SK-N-SH treated with all-trans-retinoic acid at 6 μM for 48 hours (cell line): Measurements from ENCODE around the gene MSRB3.

ENCODE experiments used
- ATAC-seq: fragments of 200-7000 bp; cut with Tn5 transposase; 3 replicates; pipeline ENCODE4 v1.9.1; 2020; ENCODE audit warnings: mild to moderate bottlenecking, moderate library complexity
- ARNTL ChIP-seq: fragments of 450-650 bp; formaldehyde crosslinking; IDR thresholded peaks from 2 replicates; pipeline ENCODE4 v1.5.0; 2020; ENCODE audit warnings: low read depth, mild to moderate bottlenecking, moderate library complexity, borderline replicate concordance
- BACH2 ChIP-seq: fragments of 250-450 bp; sonication (Bioruptor Pico); IDR thresholded peaks from 2 replicates; pipeline ENCODE4 v1.9.0; 2021; ENCODE audit warnings: mild to moderate bottlenecking, borderline replicate concordance
- ISL1 ChIP-seq: fragments of 250-450 bp; sonication (Bioruptor Pico); IDR thresholded peaks from 2 replicates; pipeline ENCODE4 v2.1.2; 2022; ENCODE audit warnings: mild to moderate bottlenecking, moderate library complexity
- OSR1 ChIP-seq: fragments of 250-450 bp; sonication (Bioruptor Pico); IDR thresholded peaks from 2 replicates; pipeline ENCODE4 v1.8.0; 2022; ENCODE audit warnings: moderate library complexity, mild to moderate bottlenecking, inconsistent platforms
- RARB ChIP-seq: fragments of 250-450 bp; sonication (Bioruptor Pico); IDR thresholded peaks from 2 replicates; pipeline ENCODE4 v1.8.0; 2021; ENCODE audit warnings: mild to moderate bottlenecking, moderate library complexity
- TCF4 ChIP-seq: fragments of 250-450 bp; sonication (Bioruptor Pico); IDR thresholded peaks from 2 replicates; pipeline ENCODE4 v1.8.0; 2021; ENCODE audit warnings: mild to moderate bottlenecking, moderate library complexity, borderline replicate concordance
- TOX ChIP-seq: fragments of 250-450 bp; sonication (Bioruptor Pico); IDR thresholded peaks from 2 replicates; pipeline ENCODE4 v1.8.0; 2021; ENCODE audit warnings: mild to moderate bottlenecking, moderate library complexity, borderline replicate concordance
- ZC3H10 ChIP-seq: fragments of 250-450 bp; sonication (Bioruptor Pico); IDR thresholded peaks from 2 replicates; pipeline ENCODE4 v1.5.1; 2021; ENCODE audit warnings: mild to moderate bottlenecking, moderate library complexity
- ZFP30 ChIP-seq: fragments of 450-650 bp; formaldehyde crosslinking; IDR thresholded peaks from 2 replicates; pipeline ENCODE4 v1.5.0; 2022; ENCODE audit warnings: mild to moderate bottlenecking, moderate library complexity
- ZNF565 ChIP-seq: fragments of 450-650 bp; formaldehyde crosslinking; conservative IDR thresholded peaks from 2 replicates; pipeline ENCODE4 v1.5.0; 2020; ENCODE audit warnings: low read depth, mild to moderate bottlenecking, moderate library complexity
- ZNF70 ChIP-seq: fragments of 450-650 bp; formaldehyde crosslinking; IDR thresholded peaks from 2 replicates; pipeline ENCODE4 v1.5.0; 2020; ENCODE audit warnings: mild to moderate bottlenecking, moderate library complexity
- TF ChIP-seq, protein P1 (sequence below): fragments of 250-450 bp; sonication (Bioruptor Pico); IDR thresholded peaks from 2 replicates; pipeline ENCODE4 v1.8.0; 2021; ENCODE audit warnings: low read depth, mild to moderate bottlenecking, moderate library complexity, borderline replicate concordance
- TF ChIP-seq, protein P2 (sequence below): fragments of 250-450 bp; sonication (Bioruptor Pico); IDR thresholded peaks from 2 replicates; pipeline ENCODE4 v1.5.1; 2020; ENCODE audit warnings: low read depth, mild to moderate bottlenecking, moderate library complexity
- TF ChIP-seq, protein P3 (sequence below): fragments of 250-450 bp; sonication (Bioruptor Pico); IDR thresholded peaks from 2 replicates; pipeline ENCODE4 v1.8.0; 2020; ENCODE audit warnings: mild to moderate bottlenecking, moderate library complexity, borderline replicate concordance
- TF ChIP-seq, protein P4 (sequence below): fragments of 250-450 bp; sonication (Bioruptor Pico); IDR thresholded peaks from 2 replicates; pipeline ENCODE4 v1.5.0; 2020; ENCODE audit warnings: mild to moderate bottlenecking, moderate library complexity

The MSRB3 gene

DNA sequence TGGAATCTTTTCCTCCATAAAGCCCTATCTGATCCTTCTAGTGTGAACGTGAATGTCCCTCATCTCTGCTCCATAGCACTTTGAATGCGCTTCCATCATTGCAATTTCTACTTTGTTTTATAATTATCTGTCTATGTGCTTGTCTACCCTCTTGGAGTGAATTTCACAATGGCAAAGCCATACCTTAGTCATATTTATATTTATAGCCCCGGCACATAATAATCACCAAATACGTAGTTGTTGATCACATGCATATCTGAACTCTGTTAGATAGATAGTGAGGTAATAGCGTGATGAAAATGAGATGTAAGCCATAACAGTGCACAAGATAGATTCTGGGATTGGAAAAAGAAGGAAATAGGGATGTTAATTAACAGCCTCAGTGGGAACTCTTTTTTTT lies 55.2 kb downstream of the MSRB3 start (continued):
- TF ChIP-seq, protein P1, sequence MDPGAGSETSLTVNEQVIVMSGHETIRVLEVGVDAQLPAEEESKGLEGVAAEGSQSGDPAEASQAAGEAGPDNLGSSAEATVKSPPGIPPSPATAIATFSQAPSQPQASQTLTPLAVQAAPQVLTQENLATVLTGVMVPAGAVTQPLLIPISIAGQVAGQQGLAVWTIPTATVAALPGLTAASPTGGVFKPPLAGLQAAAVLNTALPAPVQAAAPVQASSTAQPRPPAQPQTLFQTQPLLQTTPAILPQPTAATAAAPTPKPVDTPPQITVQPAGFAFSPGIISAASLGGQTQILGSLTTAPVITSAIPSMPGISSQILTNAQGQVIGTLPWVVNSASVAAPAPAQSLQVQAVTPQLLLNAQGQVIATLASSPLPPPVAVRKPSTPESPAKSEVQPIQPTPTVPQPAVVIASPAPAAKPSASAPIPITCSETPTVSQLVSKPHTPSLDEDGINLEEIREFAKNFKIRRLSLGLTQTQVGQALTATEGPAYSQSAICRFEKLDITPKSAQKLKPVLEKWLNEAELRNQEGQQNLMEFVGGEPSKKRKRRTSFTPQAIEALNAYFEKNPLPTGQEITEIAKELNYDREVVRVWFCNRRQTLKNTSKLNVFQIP (CRISPR knock-in tag) = no peak
- no peak for TF ChIP-seq ARNTL (CRISPR knock-in tag)
- no peak for TF ChIP-seq ZNF565 (CRISPR knock-in tag)
- TF ChIP-seq, protein P2, sequence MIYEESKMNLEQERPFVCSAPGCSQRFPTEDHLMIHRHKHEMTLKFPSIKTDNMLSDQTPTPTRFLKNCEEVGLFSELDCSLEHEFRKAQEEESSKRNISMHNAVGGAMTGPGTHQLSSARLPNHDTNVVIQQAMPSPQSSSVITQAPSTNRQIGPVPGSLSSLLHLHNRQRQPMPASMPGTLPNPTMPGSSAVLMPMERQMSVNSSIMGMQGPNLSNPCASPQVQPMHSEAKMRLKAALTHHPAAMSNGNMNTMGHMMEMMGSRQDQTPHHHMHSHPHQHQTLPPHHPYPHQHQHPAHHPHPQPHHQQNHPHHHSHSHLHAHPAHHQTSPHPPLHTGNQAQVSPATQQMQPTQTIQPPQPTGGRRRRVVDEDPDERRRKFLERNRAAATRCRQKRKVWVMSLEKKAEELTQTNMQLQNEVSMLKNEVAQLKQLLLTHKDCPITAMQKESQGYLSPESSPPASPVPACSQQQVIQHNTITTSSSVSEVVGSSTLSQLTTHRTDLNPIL (CRISPR knock-in tag) = no peak
- no peak for TF ChIP-seq TCF4 (CRISPR knock-in tag)
- TF ChIP-seq, protein P3, sequence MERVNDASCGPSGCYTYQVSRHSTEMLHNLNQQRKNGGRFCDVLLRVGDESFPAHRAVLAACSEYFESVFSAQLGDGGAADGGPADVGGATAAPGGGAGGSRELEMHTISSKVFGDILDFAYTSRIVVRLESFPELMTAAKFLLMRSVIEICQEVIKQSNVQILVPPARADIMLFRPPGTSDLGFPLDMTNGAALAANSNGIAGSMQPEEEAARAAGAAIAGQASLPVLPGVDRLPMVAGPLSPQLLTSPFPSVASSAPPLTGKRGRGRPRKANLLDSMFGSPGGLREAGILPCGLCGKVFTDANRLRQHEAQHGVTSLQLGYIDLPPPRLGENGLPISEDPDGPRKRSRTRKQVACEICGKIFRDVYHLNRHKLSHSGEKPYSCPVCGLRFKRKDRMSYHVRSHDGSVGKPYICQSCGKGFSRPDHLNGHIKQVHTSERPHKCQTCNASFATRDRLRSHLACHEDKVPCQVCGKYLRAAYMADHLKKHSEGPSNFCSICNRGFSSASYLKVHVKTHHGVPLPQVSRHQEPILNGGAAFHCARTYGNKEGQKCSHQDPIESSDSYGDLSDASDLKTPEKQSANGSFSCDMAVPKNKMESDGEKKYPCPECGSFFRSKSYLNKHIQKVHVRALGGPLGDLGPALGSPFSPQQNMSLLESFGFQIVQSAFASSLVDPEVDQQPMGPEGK (CRISPR knock-in tag) = no peak
- TF ChIP-seq BACH2 (CRISPR knock-in tag) = no peak
- no peak for TF ChIP-seq ZC3H10 (CRISPR knock-in tag)

DNA sequence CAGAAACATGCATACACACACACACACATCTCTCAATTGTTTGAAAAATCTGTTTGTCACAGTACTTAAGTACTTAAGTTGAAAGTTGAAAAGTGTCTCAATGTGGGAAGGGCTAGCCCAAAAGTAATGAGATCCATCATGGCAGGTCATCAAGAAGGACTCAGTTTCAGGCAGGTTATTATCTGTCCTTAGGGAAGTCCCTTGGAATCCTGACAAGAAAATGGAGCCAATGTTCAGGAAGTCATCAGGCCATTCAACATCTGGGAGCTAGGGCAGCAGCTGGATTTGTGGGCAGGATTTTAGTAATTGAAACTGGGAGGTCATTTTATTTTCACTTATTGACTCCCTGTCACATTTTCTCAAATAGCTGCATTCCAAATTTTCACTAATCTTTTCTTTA lies 56.0 kb downstream of the MSRB3 start:
- TF ChIP-seq BACH2 (CRISPR knock-in tag) = no peak
- no peak for TF ChIP-seq OSR1
- TF ChIP-seq, protein P2 (CRISPR knock-in tag) = no peak
- TF ChIP-seq TOX (CRISPR knock-in tag) = no peak
- no peak for TF ChIP-seq RARB
- TF ChIP-seq ZFP30 (CRISPR knock-in tag) = no peak
- TF ChIP-seq ISL1 (CRISPR knock-in tag) = no peak
- TF ChIP-seq, protein P4, sequence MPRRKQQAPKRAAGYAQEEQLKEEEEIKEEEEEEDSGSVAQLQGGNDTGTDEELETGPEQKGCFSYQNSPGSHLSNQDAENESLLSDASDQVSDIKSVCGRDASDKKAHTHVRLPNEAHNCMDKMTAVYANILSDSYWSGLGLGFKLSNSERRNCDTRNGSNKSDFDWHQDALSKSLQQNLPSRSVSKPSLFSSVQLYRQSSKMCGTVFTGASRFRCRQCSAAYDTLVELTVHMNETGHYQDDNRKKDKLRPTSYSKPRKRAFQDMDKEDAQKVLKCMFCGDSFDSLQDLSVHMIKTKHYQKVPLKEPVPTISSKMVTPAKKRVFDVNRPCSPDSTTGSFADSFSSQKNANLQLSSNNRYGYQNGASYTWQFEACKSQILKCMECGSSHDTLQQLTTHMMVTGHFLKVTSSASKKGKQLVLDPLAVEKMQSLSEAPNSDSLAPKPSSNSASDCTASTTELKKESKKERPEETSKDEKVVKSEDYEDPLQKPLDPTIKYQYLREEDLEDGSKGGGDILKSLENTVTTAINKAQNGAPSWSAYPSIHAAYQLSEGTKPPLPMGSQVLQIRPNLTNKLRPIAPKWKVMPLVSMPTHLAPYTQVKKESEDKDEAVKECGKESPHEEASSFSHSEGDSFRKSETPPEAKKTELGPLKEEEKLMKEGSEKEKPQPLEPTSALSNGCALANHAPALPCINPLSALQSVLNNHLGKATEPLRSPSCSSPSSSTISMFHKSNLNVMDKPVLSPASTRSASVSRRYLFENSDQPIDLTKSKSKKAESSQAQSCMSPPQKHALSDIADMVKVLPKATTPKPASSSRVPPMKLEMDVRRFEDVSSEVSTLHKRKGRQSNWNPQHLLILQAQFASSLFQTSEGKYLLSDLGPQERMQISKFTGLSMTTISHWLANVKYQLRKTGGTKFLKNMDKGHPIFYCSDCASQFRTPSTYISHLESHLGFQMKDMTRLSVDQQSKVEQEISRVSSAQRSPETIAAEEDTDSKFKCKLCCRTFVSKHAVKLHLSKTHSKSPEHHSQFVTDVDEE (CRISPR knock-in tag) = no peak
- TF ChIP-seq, protein P1 (CRISPR knock-in tag) = no peak
- TF ChIP-seq, protein P3 (CRISPR knock-in tag) = no peak
- TF ChIP-seq ZNF70 (CRISPR knock-in tag) = no peak
- TF ChIP-seq ZNF565 (CRISPR knock-in tag) = no peak
- no peak for ATAC-seq
